Posterior cingulate gyrus (tissue), 11 donors: ENCODE results near the gene KRT25.
"Not testable (repeated sequence)": the region's sequence is repeated elsewhere in the genome, so short reads cannot be mapped to it uniquely, and the experiment has no call there.

Experiments
- DNase-seq, 10 donors: peaks; one replicate each; pipeline versions ENCODE4 v3.0.0 to v3.0.0-alpha.2; 2020 to 2021; ENCODE audit warnings: mixed read lengths in 3 of 10
- intact Hi-C: fragments of 100-400 bp; cut with DNase I; formaldehyde crosslinking; loops from one replicate; pipeline ENCODE4 v1.15.1; 2023

The KRT25 gene

GRCh38 chr17:40760105-40761016 is 5.2 kb upstream of the KRT25 start:
- DNase-seq, result no peak
- intact Hi-C loops, result no loop called here

- no peak for DNase-seq
- intact Hi-C loops, result no loop called here
Measured at GRCh38 chr17:40753804-40754203, 1.3 kb downstream of the KRT25 start.

GRCh38 chr17:40751065-40751464 is 4.1 kb downstream of the KRT25 start:
- DNase-seq, result peak in 1 of 10 donors; percentile 73
- intact Hi-C loops, result no loop called here

GRCh38 chr17:40750391-40750790 is 4.7 kb downstream of the KRT25 start:
- DNase-seq, result no peak
- intact Hi-C loops, result no loop called here

- DNase-seq, intact Hi-C loops: not testable (repeated sequence)
Measured at GRCh38 chr17:40748666-40749065, 6.5 kb downstream of the KRT25 start.

GRCh38 chr17:40738553-40738952 is 16.6 kb downstream of the KRT25 start:
- intact Hi-C loops, result no loop called here
- DNase-seq, result no peak

- intact Hi-C loops, result no loop called here
- no peak for DNase-seq
Measured at GRCh38 chr17:40735016-40735415, 20.1 kb downstream of the KRT25 start.

- no peak for DNase-seq
- intact Hi-C loops, result no loop called here
Measured at GRCh38 chr17:40734018-40734417, 21.1 kb downstream of the KRT25 start.

- intact Hi-C loops, result no loop called here
- DNase-seq, result no peak
Measured at GRCh38 chr17:40730970-40731369, 24.2 kb downstream of the KRT25 start.

- intact Hi-C loops, result no loop called here
- no peak for DNase-seq
Measured at GRCh38 chr17:40727447-40728231, 27.5 kb downstream of the KRT25 start.

GRCh38 chr17:40726919-40727318 is 28.2 kb downstream of the KRT25 start:
- no peak for DNase-seq
- intact Hi-C loops, result no loop called here

- intact Hi-C loops, result no loop called here
- DNase-seq, result no peak
Measured at GRCh38 chr17:40724656-40725055, 30.5 kb downstream of the KRT25 start.

GRCh38 chr17:40722241-40722640 is 32.9 kb downstream of the KRT25 start:
- intact Hi-C loops, result no loop called here
- no peak for DNase-seq

- intact Hi-C loops, result no loop called here
Measured at GRCh38 chr17:40720899-40721298, 34.2 kb downstream of the KRT25 start.

GRCh38 chr17:40718930-40719329 is 36.2 kb downstream of the KRT25 start:
- intact Hi-C loops, result no loop called here

More at GRCh38 chr17:40720899-40721298, 34.2 kb downstream of the KRT25 start:
- no peak for DNase-seq

GRCh38 chr17:40717776-40718175 is 37.4 kb downstream of the KRT25 start:
- intact Hi-C loops, result no loop called here

More at GRCh38 chr17:40718930-40719329, 36.2 kb downstream of the KRT25 start:
- DNase-seq, result no peak

GRCh38 chr17:40714473-40714872 is 40.7 kb downstream of the KRT25 start:
- no peak for DNase-seq
- intact Hi-C loops, result no loop called here

More at GRCh38 chr17:40717776-40718175, 37.4 kb downstream of the KRT25 start:
- DNase-seq, result no peak

- intact Hi-C loops, result no loop called here
Measured at GRCh38 chr17:40707745-40708144, 47.4 kb downstream of the KRT25 start.

GRCh38 chr17:40705584-40705983 is 49.5 kb downstream of the KRT25 start:
- no peak for DNase-seq
- intact Hi-C loops, result no loop called here

More at GRCh38 chr17:40707745-40708144, 47.4 kb downstream of the KRT25 start:
- DNase-seq, result no peak

- DNase-seq, result no peak
- intact Hi-C loops, result no loop called here
Measured at GRCh38 chr17:40703652-40704051, 51.5 kb downstream of the KRT25 start, which contains the start of gene KRT24. Gene KRT24, minus strand, starts transcription at chr17:40703752. Its CDS starts 59 bp downstream, at chr17:40703693.

- intact Hi-C loops, result no loop called here
- no peak for DNase-seq
Measured at GRCh38 chr17:40702271-40702670, 52.9 kb downstream of the KRT25 start.
